HepG2 (cell line): ENCODE measurements around the gene VASN. TPM values are rescaled to one million over a fixed set of nuclear protein-coding genes. Genes with fewer than 3 reads are reported as not detected.

ENCODE experiments used
- ARNT2 ChIP-seq: sonication (generic); formaldehyde crosslinking; IDR thresholded peaks from 2 replicates; pipeline ENCODE4 v1.8.0; 2022; ENCODE audit warnings: mild to moderate bottlenecking, low read depth, missing genetic modification reagents, moderate library complexity
- JUND ChIP-seq: sonication (generic); formaldehyde crosslinking; IDR thresholded peaks from 2 replicates; pipeline ENCODE4 v1.8.0; 2022; ENCODE audit warnings: mild to moderate bottlenecking, missing genetic modification reagents
- KLF6 ChIP-seq: IDR thresholded peaks from 2 replicates; pipeline ENCODE4 v1.8.0; 2016; ENCODE audit warnings: missing biosample characterization, missing genetic modification reagents
- MED1 ChIP-seq: sonication (generic); formaldehyde crosslinking; IDR thresholded peaks from 2 replicates; pipeline ENCODE4 v1.4.0; 2020; ENCODE audit warnings: missing genetic modification reagents
- MEIS2 ChIP-seq: sonication (generic); formaldehyde crosslinking; IDR thresholded peaks from 2 replicates; pipeline ENCODE4 v1.9.0; 2021; ENCODE audit warnings: mild to moderate bottlenecking, missing genetic modification reagents
- PHF21A ChIP-seq: sonication (generic); formaldehyde crosslinking; IDR thresholded peaks from 2 replicates; pipeline ENCODE4 v1.5.0; 2020; ENCODE audit warnings: mild to moderate bottlenecking, missing genetic modification reagents
- POLR2A ChIP-seq, 2 experiments: IDR thresholded peaks; 2 replicates each; pipeline ENCODE4 v1.6.1; 2011; ENCODE audit warnings: low read depth in 2 of 2, low read length in 2 of 2, mild to moderate bottlenecking in 1 of 2, moderate library complexity in 1 of 2; ENCODE audit not compliant: insufficient read depth in 1 of 2
- PPARG ChIP-seq: conservative IDR thresholded peaks from 2 replicates; pipeline ENCODE4 v1.6.1; 2016; ENCODE audit warnings: missing biosample characterization, missing genetic modification reagents
- RARA ChIP-seq: IDR thresholded peaks from 2 replicates; pipeline ENCODE4 v1.6.1; 2016; ENCODE audit warnings: missing genetic modification reagents, missing compliant biosample characterization
- ZBTB20 ChIP-seq: sonication (generic); formaldehyde crosslinking; IDR thresholded peaks from 2 replicates; pipeline ENCODE4 v1.8.1; 2023; ENCODE audit warnings: missing genetic modification reagents, low read depth, mild to moderate bottlenecking, borderline replicate concordance
- ZNF33A ChIP-seq: sonication (generic); formaldehyde crosslinking; IDR thresholded peaks from 2 replicates; pipeline ENCODE4 v1.5.1; 2020; ENCODE audit warnings: missing genetic modification reagents, mild to moderate bottlenecking, moderate library complexity, borderline replicate concordance
- ZNF513 ChIP-seq: sonication (generic); formaldehyde crosslinking; conservative IDR thresholded peaks from 2 replicates; pipeline ENCODE4 v1.5.0; 2020; ENCODE audit warnings: missing genetic modification reagents
- ZNF550 ChIP-seq: sonication (generic); formaldehyde crosslinking; IDR thresholded peaks from 2 replicates; pipeline ENCODE4 v1.4.0; 2020; ENCODE audit warnings: mild to moderate bottlenecking, missing genetic modification reagents, borderline replicate concordance
- ZNF563 ChIP-seq: sonication (generic); formaldehyde crosslinking; IDR thresholded peaks from 2 replicates; pipeline ENCODE4 v1.8.0; 2022; ENCODE audit warnings: mild to moderate bottlenecking, moderate library complexity, missing genetic modification reagents
- ZNF766 ChIP-seq: sonication (generic); formaldehyde crosslinking; IDR thresholded peaks from 2 replicates; pipeline ENCODE4 v1.5.0; 2020; ENCODE audit warnings: missing genetic modification reagents, borderline replicate concordance
- ZNF776 ChIP-seq: sonication (generic); formaldehyde crosslinking; IDR thresholded peaks from 2 replicates; pipeline ENCODE4 v1.4.0; 2020; ENCODE audit warnings: mild to moderate bottlenecking, missing genetic modification reagents
- ZNF83 ChIP-seq: sonication (generic); formaldehyde crosslinking; IDR thresholded peaks from 2 replicates; pipeline ENCODE4 v1.4.0; 2020; ENCODE audit warnings: missing genetic modification reagents, mild to moderate bottlenecking, borderline replicate concordance
- ZSCAN29 ChIP-seq: sonication (generic); formaldehyde crosslinking; conservative IDR thresholded peaks from 2 replicates; pipeline ENCODE4 v1.4.0; 2020; ENCODE audit warnings: mild to moderate bottlenecking, missing genetic modification reagents
- polyA plus RNA-seq, 8 experiments: library from polyadenylated mRNA; depleted of rRNA in 3 of 8; stranded (reverse) in 7 of 8; unstranded in 1 of 8; fragments of >200 nt; fragmentation: Illumina TruSeq in 4 of 8; extraction: Trizol in 4 of 8; gene quantifications; 2 replicates each; pipeline versions ENCODE4 v1.2.1 to v1.2.3, GENCODE V29; 2011 to 2016; ENCODE audit warnings: low read depth in 4 of 8, missing spikeins in 1 of 8, mixed read lengths in 1 of 8; ENCODE audit not compliant: insufficient read depth in 1 of 8
- total RNA-seq, 5 experiments: library from RNA; depleted of rRNA; stranded (reverse); fragments of >200 nt; fragmentation: Illumina TruSeq; extraction: Trizol; gene quantifications; 2 replicates each; pipeline ENCODE4 v1.2.3, GENCODE V29; 2016; ENCODE audit warnings: low read depth in 1 of 5
- TF ChIP-seq, protein P1 (sequence below): sonication (generic); formaldehyde crosslinking; IDR thresholded peaks from 2 replicates; pipeline ENCODE4 v1.4.0; 2020; ENCODE audit warnings: missing genetic modification reagents
- TF ChIP-seq, protein P2 (sequence below): sonication (generic); formaldehyde crosslinking; IDR thresholded peaks from 2 replicates; pipeline ENCODE4 v1.4.0; 2020; ENCODE audit warnings: missing genetic modification reagents
- TF ChIP-seq, protein P3 (sequence below): sonication (generic); formaldehyde crosslinking; IDR thresholded peaks from 2 replicates; pipeline ENCODE4 v1.5.0; 2020; ENCODE audit warnings: mild to moderate bottlenecking, low read depth, missing genetic modification reagents, borderline replicate concordance
- TF ChIP-seq, protein P4 (sequence below): sonication (generic); formaldehyde crosslinking; IDR thresholded peaks from 2 replicates; pipeline ENCODE4 v1.4.0; 2020; ENCODE audit warnings: missing genetic modification reagents, borderline replicate concordance
- TF ChIP-seq, protein P5 (sequence below): sonication (generic); formaldehyde crosslinking; IDR thresholded peaks from 2 replicates; pipeline ENCODE4 v1.4.0; 2020; ENCODE audit warnings: missing genetic modification reagents

Gene VASN
- total and polyA plus RNA-seq, 2 of the 13 experiments (the other 11 are each of a cell fraction or from before 2014, with no cell fraction given): 8.4 to 18.2 TPM

DNA sequence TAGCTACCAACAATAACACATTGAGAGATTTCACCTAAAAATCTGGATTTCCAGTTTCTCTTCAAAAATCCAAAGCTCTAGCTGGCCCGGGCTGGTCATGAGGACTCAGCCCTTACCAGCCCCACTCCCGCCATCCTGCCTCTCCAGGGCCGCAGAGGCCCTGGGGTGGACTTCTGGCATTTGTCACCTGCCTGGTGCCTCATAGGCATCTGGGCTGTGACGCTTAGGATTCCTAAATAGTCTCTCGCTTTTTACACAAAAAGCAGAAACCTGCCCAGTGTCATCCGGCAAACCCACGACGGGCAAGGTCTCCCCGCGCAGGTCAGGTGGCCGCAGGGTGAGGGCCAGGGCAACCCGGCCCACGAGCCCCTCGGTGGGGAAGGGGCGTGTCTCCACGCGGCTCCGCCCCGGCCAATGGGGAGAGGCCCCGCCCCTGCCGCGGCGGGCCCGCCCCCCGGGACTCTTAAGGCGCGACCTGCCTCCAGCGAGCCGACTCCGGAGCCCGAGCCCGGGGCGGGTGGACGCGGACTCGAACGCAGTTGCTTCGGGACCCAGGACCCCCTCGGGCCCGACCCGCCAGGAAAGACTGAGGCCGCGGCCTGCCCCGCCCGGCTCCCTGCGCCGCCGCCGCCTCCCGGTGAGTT, at the start of gene VASN (continued):
- TF ChIP-seq ZNF513 (CRISPR knock-in tag) (no peak), ZNF83 (CRISPR knock-in tag) (no peak), ZBTB20 (no peak), ARNT2 (CRISPR knock-in tag) (peak; percentile 92), ZNF766 (CRISPR knock-in tag) (0 out of 2 replicates have a peak, but pooled peaks have one; percentile 77), PPARG (CRISPR knock-in tag) (no peak), PHF21A (CRISPR knock-in tag) (no peak; the same call in 1 of the 2 replicates), ZNF776 (CRISPR knock-in tag) (peak; percentile 83; the same call in 1 of the 2 replicates), KLF6 (peak; percentile 58; the same call in 1 of the 2 replicates), ZNF33A (CRISPR knock-in tag) (no peak), ZNF550 (CRISPR knock-in tag) (no peak), JUND (CRISPR knock-in tag) (no peak), MED1 (peak; percentile 31; the same call in 1 of the 2 replicates), POLR2A (IDR thresholded peaks at IDR 0.05; ENCODE audit: insufficient read depth in 1 of 2, low read depth in 2 of 2, low read length in 2 of 2) (peak; percentile 97 to 99), ZSCAN29 (CRISPR knock-in tag) (no peak), RARA (peak; percentile 77), MEIS2 (peak; percentile 46; the same call in 1 of the 2 replicates), ZNF563 (CRISPR knock-in tag) (peak; percentile 69)
- TF ChIP-seq, protein P1, sequence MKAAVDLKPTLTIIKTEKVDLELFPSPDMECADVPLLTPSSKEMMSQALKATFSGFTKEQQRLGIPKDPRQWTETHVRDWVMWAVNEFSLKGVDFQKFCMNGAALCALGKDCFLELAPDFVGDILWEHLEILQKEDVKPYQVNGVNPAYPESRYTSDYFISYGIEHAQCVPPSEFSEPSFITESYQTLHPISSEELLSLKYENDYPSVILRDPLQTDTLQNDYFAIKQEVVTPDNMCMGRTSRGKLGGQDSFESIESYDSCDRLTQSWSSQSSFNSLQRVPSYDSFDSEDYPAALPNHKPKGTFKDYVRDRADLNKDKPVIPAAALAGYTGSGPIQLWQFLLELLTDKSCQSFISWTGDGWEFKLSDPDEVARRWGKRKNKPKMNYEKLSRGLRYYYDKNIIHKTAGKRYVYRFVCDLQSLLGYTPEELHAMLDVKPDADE (CRISPR knock-in tag): no peak
- TF ChIP-seq, protein P2, sequence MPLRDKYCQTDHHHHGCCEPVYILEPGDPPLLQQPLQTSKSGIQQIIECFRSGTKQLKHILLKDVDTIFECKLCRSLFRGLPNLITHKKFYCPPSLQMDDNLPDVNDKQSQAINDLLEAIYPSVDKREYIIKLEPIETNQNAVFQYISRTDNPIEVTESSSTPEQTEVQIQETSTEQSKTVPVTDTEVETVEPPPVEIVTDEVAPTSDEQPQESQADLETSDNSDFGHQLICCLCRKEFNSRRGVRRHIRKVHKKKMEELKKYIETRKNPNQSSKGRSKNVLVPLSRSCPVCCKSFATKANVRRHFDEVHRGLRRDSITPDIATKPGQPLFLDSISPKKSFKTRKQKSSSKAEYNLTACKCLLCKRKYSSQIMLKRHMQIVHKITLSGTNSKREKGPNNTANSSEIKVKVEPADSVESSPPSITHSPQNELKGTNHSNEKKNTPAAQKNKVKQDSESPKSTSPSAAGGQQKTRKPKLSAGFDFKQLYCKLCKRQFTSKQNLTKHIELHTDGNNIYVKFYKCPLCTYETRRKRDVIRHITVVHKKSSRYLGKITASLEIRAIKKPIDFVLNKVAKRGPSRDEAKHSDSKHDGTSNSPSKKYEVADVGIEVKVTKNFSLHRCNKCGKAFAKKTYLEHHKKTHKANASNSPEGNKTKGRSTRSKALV (CRISPR knock-in tag): no peak
- TF ChIP-seq, protein P3, sequence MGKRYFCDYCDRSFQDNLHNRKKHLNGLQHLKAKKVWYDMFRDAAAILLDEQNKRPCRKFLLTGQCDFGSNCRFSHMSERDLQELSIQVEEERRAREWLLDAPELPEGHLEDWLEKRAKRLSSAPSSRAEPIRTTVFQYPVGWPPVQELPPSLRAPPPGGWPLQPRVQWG (CRISPR knock-in tag): no peak
- TF ChIP-seq, protein P4, sequence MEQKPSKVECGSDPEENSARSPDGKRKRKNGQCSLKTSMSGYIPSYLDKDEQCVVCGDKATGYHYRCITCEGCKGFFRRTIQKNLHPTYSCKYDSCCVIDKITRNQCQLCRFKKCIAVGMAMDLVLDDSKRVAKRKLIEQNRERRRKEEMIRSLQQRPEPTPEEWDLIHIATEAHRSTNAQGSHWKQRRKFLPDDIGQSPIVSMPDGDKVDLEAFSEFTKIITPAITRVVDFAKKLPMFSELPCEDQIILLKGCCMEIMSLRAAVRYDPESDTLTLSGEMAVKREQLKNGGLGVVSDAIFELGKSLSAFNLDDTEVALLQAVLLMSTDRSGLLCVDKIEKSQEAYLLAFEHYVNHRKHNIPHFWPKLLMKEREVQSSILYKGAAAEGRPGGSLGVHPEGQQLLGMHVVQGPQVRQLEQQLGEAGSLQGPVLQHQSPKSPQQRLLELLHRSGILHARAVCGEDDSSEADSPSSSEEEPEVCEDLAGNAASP (CRISPR knock-in tag): peak; percentile 11; the same call in 1 of the 2 replicates
- TF ChIP-seq, protein P5, sequence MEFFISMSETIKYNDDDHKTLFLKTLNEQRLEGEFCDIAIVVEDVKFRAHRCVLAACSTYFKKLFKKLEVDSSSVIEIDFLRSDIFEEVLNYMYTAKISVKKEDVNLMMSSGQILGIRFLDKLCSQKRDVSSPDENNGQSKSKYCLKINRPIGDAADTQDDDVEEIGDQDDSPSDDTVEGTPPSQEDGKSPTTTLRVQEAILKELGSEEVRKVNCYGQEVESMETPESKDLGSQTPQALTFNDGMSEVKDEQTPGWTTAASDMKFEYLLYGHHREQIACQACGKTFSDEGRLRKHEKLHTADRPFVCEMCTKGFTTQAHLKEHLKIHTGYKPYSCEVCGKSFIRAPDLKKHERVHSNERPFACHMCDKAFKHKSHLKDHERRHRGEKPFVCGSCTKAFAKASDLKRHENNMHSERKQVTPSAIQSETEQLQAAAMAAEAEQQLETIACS (CRISPR knock-in tag): no peak; the same call in none of the 2 replicates
